ENCODE data around the gene TRMT6. TPM values are rescaled to one million over a fixed set of nuclear protein-coding genes. Genes with fewer than 3 reads are reported as not detected.

Gene TRMT6
- total RNA-seq, 2 experiments from 2014 or later: 22.5 to 29.5 TPM

- Histone ChIP-seq H3K4me3 (ENCODE audit: low read depth, low read length, poor library complexity, severe bottlenecking) (no peak overlapping the region), H2AFZ (ENCODE audit: low read length) (no peak overlapping the region), H3K4me1 (ENCODE audit: insufficient read depth, low read length, poor library complexity, severe bottlenecking) (no peaks in the 10 kb centered on the region), H3K36me3 (ENCODE audit: insufficient read depth, low read length) (peaks cover 99% of the 10 kb centered on the region), H3K79me2 (ENCODE audit: insufficient read depth, low read depth, low read length) (no peaks in the 10 kb centered on the region), H3K27ac (ENCODE audit: low read depth, low read length, poor library complexity, severe bottlenecking) (no peak overlapping the region), H3K9me2 (ENCODE audit: insufficient read depth, low read length) (no peaks in the 10 kb centered on the region), H3K4me2 (ENCODE audit: low read length) (no peak overlapping the region), H3K9me3 (ENCODE audit: low read length) (no peaks in the 10 kb centered on the region), H4K20me1 (ENCODE audit: insufficient read depth, low read length) (no peaks in the 10 kb centered on the region)
- BruUV-seq (replicated peaks): no TSS peak
- TF ChIP-seq, protein P1, sequence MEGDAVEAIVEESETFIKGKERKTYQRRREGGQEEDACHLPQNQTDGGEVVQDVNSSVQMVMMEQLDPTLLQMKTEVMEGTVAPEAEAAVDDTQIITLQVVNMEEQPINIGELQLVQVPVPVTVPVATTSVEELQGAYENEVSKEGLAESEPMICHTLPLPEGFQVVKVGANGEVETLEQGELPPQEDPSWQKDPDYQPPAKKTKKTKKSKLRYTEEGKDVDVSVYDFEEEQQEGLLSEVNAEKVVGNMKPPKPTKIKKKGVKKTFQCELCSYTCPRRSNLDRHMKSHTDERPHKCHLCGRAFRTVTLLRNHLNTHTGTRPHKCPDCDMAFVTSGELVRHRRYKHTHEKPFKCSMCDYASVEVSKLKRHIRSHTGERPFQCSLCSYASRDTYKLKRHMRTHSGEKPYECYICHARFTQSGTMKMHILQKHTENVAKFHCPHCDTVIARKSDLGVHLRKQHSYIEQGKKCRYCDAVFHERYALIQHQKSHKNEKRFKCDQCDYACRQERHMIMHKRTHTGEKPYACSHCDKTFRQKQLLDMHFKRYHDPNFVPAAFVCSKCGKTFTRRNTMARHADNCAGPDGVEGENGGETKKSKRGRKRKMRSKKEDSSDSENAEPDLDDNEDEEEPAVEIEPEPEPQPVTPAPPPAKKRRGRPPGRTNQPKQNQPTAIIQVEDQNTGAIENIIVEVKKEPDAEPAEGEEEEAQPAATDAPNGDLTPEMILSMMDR (conservative IDR thresholded peaks at IDR 0.05; ENCODE audit: low read length): peak; percentile 33; the same call in 1 of the 2 replicates
- no peak for TF ChIP-seq EZH2phosphoT487 (IDR thresholded peaks at IDR 0.05; ENCODE audit: borderline replicate concordance, low read depth, low read length)
- CTCF ChIA-PET (ENCODE audit: unreplicated experiment): no interaction called here
- intact Hi-C loops (cut with micrococcal nuclease; ENCODE audit: unreplicated experiment): no loop called here
- DNase-seq (ENCODE audit: low spot score): no peak
- POLR2A ChIA-PET: interaction anchor here (0.7 to 1.5 kb wide), 5 partner anchors 8 to 429 kb away, joined by 3 to 5 read pairs (median 3); no protein-coding TSS in a partner anchor
These were observed 39.2 kb upstream of the TRMT6 start for GRCh38 chr20:5989539-5989938.

- H3K79me2 ChIP-seq (ENCODE audit: insufficient read depth, low read depth, low read length): no peaks in the 10 kb centered on the region
- no peaks in the 10 kb centered on the region for H4K20me1 ChIP-seq (ENCODE audit: insufficient read depth, low read length)
- TF ChIP-seq EZH2phosphoT487 (IDR thresholded peaks at IDR 0.05; ENCODE audit: borderline replicate concordance, low read depth, low read length): no peak
- TF ChIP-seq, protein P1 (conservative IDR thresholded peaks at IDR 0.05; ENCODE audit: low read length): no peak
- H3K9me3 ChIP-seq (ENCODE audit: low read length): no peaks in the 10 kb centered on the region
- H3K4me3 ChIP-seq (ENCODE audit: low read depth, low read length, poor library complexity, severe bottlenecking): no peak overlapping the region
- no peaks in the 10 kb centered on the region for H3K9me2 ChIP-seq (ENCODE audit: insufficient read depth, low read length)
- H3K27ac ChIP-seq (ENCODE audit: low read depth, low read length, poor library complexity, severe bottlenecking): no peak overlapping the region
- no peak overlapping the region for H2AFZ ChIP-seq (ENCODE audit: low read length)
- ChIA-PET POLR2A (interaction anchor here (0.5 to 1.9 kb wide), 5 partner anchors 9 to 30 kb away, joined by 3 to 10 read pairs (median 3); no protein-coding TSS in a partner anchor), CTCF (ENCODE audit: unreplicated experiment) (no interaction called here)
- intact Hi-C loops (cut with micrococcal nuclease; ENCODE audit: unreplicated experiment): no loop called here
- no TSS peak for BruUV-seq (replicated peaks)
- H3K36me3 ChIP-seq (ENCODE audit: insufficient read depth, low read length): peaks cover 99% of the 10 kb centered on the region
- DNase-seq (ENCODE audit: low spot score): no peak
- no peaks in the 10 kb centered on the region for H3K4me1 ChIP-seq (ENCODE audit: insufficient read depth, low read length, poor library complexity, severe bottlenecking)
- H3K4me2 ChIP-seq (ENCODE audit: low read length): no peak overlapping the region
These were observed 37.0 kb upstream of the TRMT6 start for GRCh38 chr20:5987383-5987782.

DNA sequence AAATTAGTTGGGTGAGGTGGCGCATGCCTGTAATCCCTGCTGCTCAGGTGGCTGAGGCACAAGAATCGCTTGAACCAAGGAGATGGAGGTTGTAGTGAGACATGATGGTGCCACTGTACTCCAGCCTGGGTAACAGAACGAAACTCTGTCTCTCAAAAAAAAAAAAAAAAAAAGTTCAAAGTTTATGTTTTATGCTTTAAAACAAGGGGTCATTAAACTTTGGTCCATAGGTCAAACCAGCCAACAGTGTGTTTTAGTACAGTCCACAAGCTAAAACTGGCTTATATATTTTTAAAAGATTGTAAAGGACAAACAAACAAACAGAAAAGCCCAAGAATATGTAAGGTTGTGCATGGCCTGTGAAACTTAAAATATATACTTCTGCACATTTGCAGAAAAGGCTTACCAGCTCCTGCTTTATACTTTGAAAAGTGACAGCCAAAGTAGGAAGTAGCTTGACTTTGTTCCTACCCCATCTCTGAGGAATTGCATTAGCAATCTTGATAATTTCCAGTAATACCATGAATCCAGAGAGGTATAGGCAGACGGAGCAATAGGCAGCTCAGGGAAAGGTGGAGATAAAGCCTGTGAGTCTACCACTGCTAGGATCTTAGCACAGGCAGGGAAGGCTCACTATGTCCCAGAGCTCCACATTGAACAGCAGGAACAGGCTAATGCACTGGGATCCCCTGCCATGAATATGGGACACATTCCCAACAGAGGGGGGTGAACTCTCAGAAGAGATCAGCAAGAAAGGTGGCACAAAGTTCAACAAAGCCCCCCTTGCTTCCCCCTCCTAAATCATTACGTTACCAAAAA, 30.6 kb upstream of the TRMT6 start:
- Histone ChIP-seq H2AFZ (ENCODE audit: low read length) (no peak overlapping the region), H3K27ac (ENCODE audit: low read depth, low read length, poor library complexity, severe bottlenecking) (no peak overlapping the region), H3K36me3 (ENCODE audit: insufficient read depth, low read length) (peaks cover 99% of the 10 kb centered on the region), H3K9me2 (ENCODE audit: insufficient read depth, low read length) (no peaks in the 10 kb centered on the region), H3K9me3 (ENCODE audit: low read length) (no peaks in the 10 kb centered on the region), H3K79me2 (ENCODE audit: insufficient read depth, low read depth, low read length) (no peaks in the 10 kb centered on the region), H3K4me2 (ENCODE audit: low read length) (no peak overlapping the region), H4K20me1 (ENCODE audit: insufficient read depth, low read length) (no peaks in the 10 kb centered on the region), H3K4me1 (ENCODE audit: insufficient read depth, low read length, poor library complexity, severe bottlenecking) (no peaks in the 10 kb centered on the region), H3K4me3 (ENCODE audit: low read depth, low read length, poor library complexity, severe bottlenecking) (no peak overlapping the region)
- intact Hi-C loops (cut with micrococcal nuclease; ENCODE audit: unreplicated experiment): no loop called here
- DNase-seq (ENCODE audit: low spot score): no peak
- no TSS peak for BruUV-seq (replicated peaks)
- ChIA-PET CTCF (ENCODE audit: unreplicated experiment) (no interaction called here), POLR2A (interaction anchor here (0.6 to 1.4 kb wide), 6 partner anchors 9 to 994 kb away, joined by 3 to 5 read pairs (median 4); no protein-coding TSS in a partner anchor)
- TF ChIP-seq, protein P1 (conservative IDR thresholded peaks at IDR 0.05; ENCODE audit: low read length): no peak
- no peak for TF ChIP-seq EZH2phosphoT487 (IDR thresholded peaks at IDR 0.05; ENCODE audit: borderline replicate concordance, low read depth, low read length)

Data from OCI-LY7 (cell line).